ENCODE data around the gene LRRC71. TPM values are rescaled to one million over a fixed set of nuclear protein-coding genes. Genes with fewer than 3 reads are reported as not detected.
A peak's percentile ranks its signal among the peaks of the same experiment; 100 is the strongest.

Gene LRRC71
- total and polyA plus RNA-seq, 2 of the 4 experiments (the other 2 are of a cell fraction), result 0.50 TPM; not detected in 1

DNA sequence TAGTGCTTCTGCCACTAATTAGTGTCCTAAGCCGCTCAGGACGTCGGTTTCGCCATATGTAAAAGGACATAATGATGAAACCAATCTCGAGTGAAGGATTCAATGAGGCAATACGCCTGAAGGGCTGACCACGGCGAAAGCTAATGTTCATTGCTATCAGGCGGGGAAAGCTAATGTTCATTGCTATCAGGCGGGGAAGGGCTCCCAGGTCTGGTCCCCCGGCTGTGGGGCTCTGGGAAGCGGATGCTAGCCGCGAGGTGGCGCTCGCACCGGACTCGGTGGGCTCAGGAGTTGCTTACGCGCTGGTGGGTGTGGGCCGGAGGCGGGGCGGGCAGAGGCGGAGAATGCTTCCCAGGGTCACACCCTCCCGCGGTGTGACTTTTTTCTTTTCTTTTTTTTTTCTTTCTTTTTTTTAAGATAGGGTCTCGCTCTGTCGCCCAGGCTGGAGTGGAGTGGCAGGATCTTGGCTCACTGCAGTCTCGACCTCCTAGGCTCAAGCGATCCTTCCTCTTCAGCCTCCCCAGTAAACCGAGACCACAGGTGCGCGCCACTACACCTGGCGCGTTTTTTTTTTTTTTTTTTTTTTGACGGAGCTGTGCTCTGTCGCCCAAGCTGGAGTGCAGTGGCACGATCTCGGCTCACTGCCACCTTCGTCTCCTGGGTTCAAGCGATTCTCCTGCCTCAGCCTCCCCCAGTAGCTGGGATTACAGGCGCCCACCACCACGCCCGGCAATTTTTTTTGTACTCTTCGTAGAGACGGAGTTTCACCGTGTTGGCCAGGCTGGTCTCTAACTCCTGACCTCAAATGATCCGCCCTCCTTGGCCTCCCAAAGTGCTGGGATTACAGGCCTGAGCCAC lies 28.0 kb upstream of the LRRC71 start:
- POLR2A ChIA-PET (ENCODE audit: unreplicated experiment), result no interaction called here
- H2AFZ ChIP-seq (replicated peaks; ENCODE audit: low read length, poor library complexity), result peak overlapping the region; percentile 91
- BruUV-seq (replicated peaks), result no TSS peak
- TF ChIP-seq BHLHE40 (IDR thresholded peaks at IDR 0.05; ENCODE audit: low read depth, low read length) (no peak), MAZ (IDR thresholded peaks at IDR 0.05; ENCODE audit: borderline replicate concordance, low read depth, low read length) (peak; percentile 89), RAD21 (IDR thresholded peaks at IDR 0.05; ENCODE audit: low read length) (peak; percentile 76), CEBPB (IDR thresholded peaks at IDR 0.05; ENCODE audit: low read depth, low read length) (peak; percentile 55), RCOR1 (IDR thresholded peaks at IDR 0.05; ENCODE audit: insufficient replicate concordance, low read length) (no peak), MXI1 (IDR thresholded peaks at IDR 0.05; ENCODE audit: borderline replicate concordance, low read depth, low read length) (no peak), MAFK (IDR thresholded peaks at IDR 0.05; ENCODE audit: low read depth, low read length) (no peak), SMC3 (IDR thresholded peaks at IDR 0.05; ENCODE audit: low read depth, low read length) (peak; percentile 92), POLR2A (IDR thresholded peaks at IDR 0.05; ENCODE audit: low read depth, low read length) (0 out of 2 replicates have a peak, but pooled peaks have one; percentile 26), CHD1 (IDR thresholded peaks at IDR 0.05; ENCODE audit: low read depth, low read length) (no peak), FOS (IDR thresholded peaks at IDR 0.05; ENCODE audit: low read depth, low read length) (no peak), NFE2L2 (IDR thresholded peaks at IDR 0.05; ENCODE audit: low read depth, low read length) (no peak)
- TF ChIP-seq, protein P1, sequence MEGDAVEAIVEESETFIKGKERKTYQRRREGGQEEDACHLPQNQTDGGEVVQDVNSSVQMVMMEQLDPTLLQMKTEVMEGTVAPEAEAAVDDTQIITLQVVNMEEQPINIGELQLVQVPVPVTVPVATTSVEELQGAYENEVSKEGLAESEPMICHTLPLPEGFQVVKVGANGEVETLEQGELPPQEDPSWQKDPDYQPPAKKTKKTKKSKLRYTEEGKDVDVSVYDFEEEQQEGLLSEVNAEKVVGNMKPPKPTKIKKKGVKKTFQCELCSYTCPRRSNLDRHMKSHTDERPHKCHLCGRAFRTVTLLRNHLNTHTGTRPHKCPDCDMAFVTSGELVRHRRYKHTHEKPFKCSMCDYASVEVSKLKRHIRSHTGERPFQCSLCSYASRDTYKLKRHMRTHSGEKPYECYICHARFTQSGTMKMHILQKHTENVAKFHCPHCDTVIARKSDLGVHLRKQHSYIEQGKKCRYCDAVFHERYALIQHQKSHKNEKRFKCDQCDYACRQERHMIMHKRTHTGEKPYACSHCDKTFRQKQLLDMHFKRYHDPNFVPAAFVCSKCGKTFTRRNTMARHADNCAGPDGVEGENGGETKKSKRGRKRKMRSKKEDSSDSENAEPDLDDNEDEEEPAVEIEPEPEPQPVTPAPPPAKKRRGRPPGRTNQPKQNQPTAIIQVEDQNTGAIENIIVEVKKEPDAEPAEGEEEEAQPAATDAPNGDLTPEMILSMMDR (conservative IDR thresholded peaks at IDR 0.05; ENCODE audit: low read depth, low read length), result peak; percentile 88
- TF ChIP-seq, protein P2, sequence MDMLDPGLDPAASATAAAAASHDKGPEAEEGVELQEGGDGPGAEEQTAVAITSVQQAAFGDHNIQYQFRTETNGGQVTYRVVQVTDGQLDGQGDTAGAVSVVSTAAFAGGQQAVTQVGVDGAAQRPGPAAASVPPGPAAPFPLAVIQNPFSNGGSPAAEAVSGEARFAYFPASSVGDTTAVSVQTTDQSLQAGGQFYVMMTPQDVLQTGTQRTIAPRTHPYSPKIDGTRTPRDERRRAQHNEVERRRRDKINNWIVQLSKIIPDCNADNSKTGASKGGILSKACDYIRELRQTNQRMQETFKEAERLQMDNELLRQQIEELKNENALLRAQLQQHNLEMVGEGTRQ (IDR thresholded peaks at IDR 0.05; ENCODE audit: low read depth, low read length), result no peak

More for the DNA sequence above, 28.0 kb upstream of the LRRC71 start:
- in situ Hi-C loops (cut with MboI; ENCODE audit: low sequenced_read_pairs), result loop anchor here (5.0 kb wide), 1 partner anchor 35 kb away; no protein-coding TSS in a partner anchor
- H3K27ac ChIP-seq (ENCODE audit: insufficient read depth, low read length), result no peak overlapping the region; the same call in 1 of the 2 replicates
- peak overlapping the region; percentile 33 for H2AK9ac ChIP-seq (replicated peaks; ENCODE audit: low read depth, low read length, poor library complexity)
- no peak overlapping the region for H2BK5ac ChIP-seq (ENCODE audit: low read depth, low read length, poor library complexity, severe bottlenecking)
- no peak overlapping the region for H3K23ac ChIP-seq (ENCODE audit: low read depth, low read length)
- H2BK15ac ChIP-seq (ENCODE audit: low read depth, low read length), result no peak overlapping the region
- DNase-seq, result peak; percentile 85
- no peak overlapping the region for H3K18ac ChIP-seq (ENCODE audit: low read depth, low read length)
- H2BK120ac ChIP-seq (ENCODE audit: low read depth, low read length), result no peak overlapping the region; the same call in 1 of the 2 replicates
- WGBS, 2 experiments (ENCODE audit: extremely low coverage in 2 of 2, insufficient read length in 1 of 2), result 15% methylated on average over 21 of the region's 48 CpGs; no CpG with 5 or more reads in 1 of the 2 experiments
- H3K36me3 ChIP-seq (ENCODE audit: control insufficient read depth, insufficient read depth, low read length), result no peaks in the 10 kb centered on the region
- peaks cover 8% of the 10 kb centered on the region for H3K9me1 ChIP-seq (ENCODE audit: insufficient read depth, low read length)
- H3K9me3 ChIP-seq (ENCODE audit: control insufficient read depth, insufficient read depth, low read length), result no peaks in the 10 kb centered on the region
- H4K91ac ChIP-seq (ENCODE audit: insufficient read depth, low read depth, low read length), result no peak overlapping the region; the same call in 1 of the 2 replicates
- intact Hi-C loops (cut with micrococcal nuclease), result loop anchor here (1.0 kb wide), 1 partner anchor 28 kb away; the partner anchor contains the start of gene LRRC71
- H3K56ac ChIP-seq (ENCODE audit: extremely low read depth, insufficient read depth, low read length), result no peak overlapping the region
- peaks cover 4 to 38% of the 10 kb centered on the region in 2 experiments for H3K79me1 ChIP-seq (ENCODE audit: low read depth in 1 of 2, low read length in 2 of 2)
- CTCF ChIA-PET, result interaction anchor here (0.6 to 4.1 kb wide), 14 partner anchors 28 to 1445 kb away, joined by 3 to 24 read pairs (median 4); partner anchors contain the start of gene LRRC71
- 0 out of 2 replicates have a peak overlapping the region, but pooled peaks have one; percentile 40 for H2BK20ac ChIP-seq (ENCODE audit: low read depth, low read length)
- 0 out of 2 replicates have a peak overlapping the region, but pooled peaks have one; percentile 35 for H2AK5ac ChIP-seq (ENCODE audit: low read depth, low read length)
- dilution Hi-C loops (cut with HindIII; ENCODE audit: low sequenced_read_pairs, unreplicated experiment), result no loop called here
- no peak overlapping the region for H3K9ac ChIP-seq (ENCODE audit: low read depth, low read length)
- H3K4me3 ChIP-seq (ENCODE audit: insufficient read depth, low read depth, low read length), result peak overlapping the region; percentile 16; the same call in 1 of the 2 replicates
- no peak overlapping the region; the same call in 1 of the 2 replicates for H3K14ac ChIP-seq (replicated peaks; ENCODE audit: low read depth, low read length)
- peaks cover 2% of the 10 kb centered on the region; the same call in 1 of the 2 replicates for H4K20me1 ChIP-seq (ENCODE audit: insufficient read depth, low read length)
- ATAC-seq (ENCODE audit: low read depth), result peak; percentile 67
- peaks cover 23% of the 10 kb centered on the region for H3K4me1 ChIP-seq (ENCODE audit: control insufficient read depth, insufficient read depth, low read length)
- peak overlapping the region in 1 of 2 experiments; percentile 53; a peak in 2 of 4 replicates for H4K8ac ChIP-seq (ENCODE audit: low read depth in 2 of 2, low read length in 2 of 2)
- H3K4me2 ChIP-seq (ENCODE audit: low read depth, low read length), result peak overlapping the region; percentile 61
- peak overlapping the region; percentile 62 for H3K4ac ChIP-seq (ENCODE audit: low read depth, low read length)
- H3K27me3 ChIP-seq (ENCODE audit: control insufficient read depth, insufficient read depth, low read length), result peaks cover 14% of the 10 kb centered on the region
- no peak overlapping the region for H4K5ac ChIP-seq (ENCODE audit: low read depth, low read length)

All from IMR-90 (cell line).